Activated naive CD4-positive, alpha-beta T cell treated with anti-CD3 and anti-CD28 coated beads, Interleukin-2, amount 50 U/mL, for 24 hours (primary cell): Measurements from ENCODE around the gene NCKAP5.

Experiments
- H3K27ac Mint-ChIP-seq: one replicate; pipeline ENCODE4 v1.8.0; 2021; ENCODE audit warnings: mild to moderate bottlenecking, mixed read lengths
- H3K27me3 Mint-ChIP-seq: one replicate; pipeline ENCODE4 v1.8.0; 2021; ENCODE audit warnings: mixed read lengths
- H3K36me3 Mint-ChIP-seq: one replicate; pipeline ENCODE4 v1.8.0; 2021; ENCODE audit warnings: mixed read lengths
- H3K4me1 Mint-ChIP-seq: one replicate; pipeline ENCODE4 v1.8.0; 2021; ENCODE audit warnings: mixed read lengths
- H3K4me3 Mint-ChIP-seq: one replicate; pipeline ENCODE4 v1.8.0; 2021; ENCODE audit warnings: mild to moderate bottlenecking, mixed read lengths
- H3K9me3 Mint-ChIP-seq: one replicate; pipeline ENCODE4 v1.8.0; 2021; ENCODE audit warnings: mixed read lengths

Gene NCKAP5

GRCh38 chr2:133448195-133448594, 120.1 kb downstream of the NCKAP5 start:
- H3K36me3 Mint-ChIP-seq = no peaks in the 10 kb centered on the region
- peaks cover 4% of the 10 kb centered on the region for H3K27me3 Mint-ChIP-seq
- peaks cover 4% of the 10 kb centered on the region for H3K9me3 Mint-ChIP-seq
- H3K27ac Mint-ChIP-seq = no peak overlapping the region
- H3K4me1 Mint-ChIP-seq = no peaks in the 10 kb centered on the region
- no peak overlapping the region for H3K4me3 Mint-ChIP-seq

- no peaks in the 10 kb centered on the region for H3K36me3 Mint-ChIP-seq
- H3K9me3 Mint-ChIP-seq = no peaks in the 10 kb centered on the region
- no peak overlapping the region for H3K27ac Mint-ChIP-seq
- no peak overlapping the region for H3K4me3 Mint-ChIP-seq
- H3K4me1 Mint-ChIP-seq = no peaks in the 10 kb centered on the region
- peaks cover 4% of the 10 kb centered on the region for H3K27me3 Mint-ChIP-seq
Measured at GRCh38 chr2:133447303-133447702, 121.0 kb downstream of the NCKAP5 start.

- Mint-ChIP-seq H3K9me3 (no peaks in the 10 kb centered on the region), H3K36me3 (no peaks in the 10 kb centered on the region), H3K27ac (no peak overlapping the region), H3K4me1 (no peaks in the 10 kb centered on the region), H3K4me3 (no peak overlapping the region), H3K27me3 (peaks cover 4% of the 10 kb centered on the region)
Measured at GRCh38 chr2:133444465-133444864, 123.8 kb downstream of the NCKAP5 start.

- no peak overlapping the region for H3K27ac Mint-ChIP-seq
- H3K27me3 Mint-ChIP-seq = peaks cover 4% of the 10 kb centered on the region
- H3K4me3 Mint-ChIP-seq = no peak overlapping the region
- no peaks in the 10 kb centered on the region for H3K9me3 Mint-ChIP-seq
- no peaks in the 10 kb centered on the region for H3K36me3 Mint-ChIP-seq
- no peaks in the 10 kb centered on the region for H3K4me1 Mint-ChIP-seq
Measured at GRCh38 chr2:133442393-133442792, 125.9 kb downstream of the NCKAP5 start.

- no peak overlapping the region for H3K4me3 Mint-ChIP-seq
- no peak overlapping the region for H3K27ac Mint-ChIP-seq
- no peaks in the 10 kb centered on the region for H3K9me3 Mint-ChIP-seq
- no peaks in the 10 kb centered on the region for H3K4me1 Mint-ChIP-seq
- no peaks in the 10 kb centered on the region for H3K36me3 Mint-ChIP-seq
- H3K27me3 Mint-ChIP-seq = no peaks in the 10 kb centered on the region
Measured at GRCh38 chr2:133439565-133439920, 128.7 kb downstream of the NCKAP5 start.

GRCh38 chr2:133438848-133439564, 129.3 kb downstream of the NCKAP5 start:
- no peak overlapping the region for H3K4me3 Mint-ChIP-seq
- no peaks in the 10 kb centered on the region for H3K36me3 Mint-ChIP-seq
- H3K27me3 Mint-ChIP-seq = no peaks in the 10 kb centered on the region
- no peaks in the 10 kb centered on the region for H3K9me3 Mint-ChIP-seq
- no peaks in the 10 kb centered on the region for H3K4me1 Mint-ChIP-seq
- H3K27ac Mint-ChIP-seq = no peak overlapping the region

- Mint-ChIP-seq H3K4me3 (no peak overlapping the region), H3K4me1 (no peaks in the 10 kb centered on the region), H3K27ac (no peak overlapping the region), H3K9me3 (no peaks in the 10 kb centered on the region), H3K36me3 (no peaks in the 10 kb centered on the region), H3K27me3 (no peaks in the 10 kb centered on the region)
Measured at GRCh38 chr2:133438026-133438425, 130.2 kb downstream of the NCKAP5 start.

- no peaks in the 10 kb centered on the region for H3K4me1 Mint-ChIP-seq
- H3K27me3 Mint-ChIP-seq = peaks cover 2% of the 10 kb centered on the region
- no peak overlapping the region for H3K27ac Mint-ChIP-seq
- no peaks in the 10 kb centered on the region for H3K36me3 Mint-ChIP-seq
- no peak overlapping the region for H3K4me3 Mint-ChIP-seq
- no peaks in the 10 kb centered on the region for H3K9me3 Mint-ChIP-seq
Measured at GRCh38 chr2:133437492-133437891, 130.8 kb downstream of the NCKAP5 start.

- Mint-ChIP-seq H3K27ac (no peak overlapping the region), H3K36me3 (no peaks in the 10 kb centered on the region), H3K4me3 (no peak overlapping the region), H3K4me1 (no peaks in the 10 kb centered on the region), H3K9me3 (peaks cover 6% of the 10 kb centered on the region), H3K27me3 (peaks cover 2% of the 10 kb centered on the region)
Measured at GRCh38 chr2:133434959-133435668, 133.1 kb downstream of the NCKAP5 start.

GRCh38 chr2:133433455-133434451, 134.5 kb downstream of the NCKAP5 start:
- no peaks in the 10 kb centered on the region for H3K4me1 Mint-ChIP-seq

GRCh38 chr2:133432778-133433177, 135.5 kb downstream of the NCKAP5 start:
- H3K4me1 Mint-ChIP-seq = no peaks in the 10 kb centered on the region

More at GRCh38 chr2:133433455-133434451, 134.5 kb downstream of the NCKAP5 start:
- Mint-ChIP-seq H3K27me3 (peaks cover 2% of the 10 kb centered on the region), H3K27ac (no peak overlapping the region), H3K4me3 (no peak overlapping the region), H3K9me3 (peaks cover 9% of the 10 kb centered on the region), H3K36me3 (no peaks in the 10 kb centered on the region)

GRCh38 chr2:133431289-133431688, 137.0 kb downstream of the NCKAP5 start:
- H3K36me3 Mint-ChIP-seq = no peaks in the 10 kb centered on the region
- H3K9me3 Mint-ChIP-seq = peaks cover 9% of the 10 kb centered on the region
- peaks cover 2% of the 10 kb centered on the region for H3K27me3 Mint-ChIP-seq
- H3K27ac Mint-ChIP-seq = no peak overlapping the region
- H3K4me3 Mint-ChIP-seq = no peak overlapping the region
- no peaks in the 10 kb centered on the region for H3K4me1 Mint-ChIP-seq

More at GRCh38 chr2:133432778-133433177, 135.5 kb downstream of the NCKAP5 start:
- peaks cover 2% of the 10 kb centered on the region for H3K27me3 Mint-ChIP-seq
- H3K4me3 Mint-ChIP-seq = no peak overlapping the region
- H3K36me3 Mint-ChIP-seq = no peaks in the 10 kb centered on the region
- H3K27ac Mint-ChIP-seq = no peak overlapping the region
- peaks cover 9% of the 10 kb centered on the region for H3K9me3 Mint-ChIP-seq

- H3K4me3 Mint-ChIP-seq = no peak overlapping the region
- H3K9me3 Mint-ChIP-seq = peaks cover 12% of the 10 kb centered on the region
- no peaks in the 10 kb centered on the region for H3K27me3 Mint-ChIP-seq
- H3K36me3 Mint-ChIP-seq = no peaks in the 10 kb centered on the region
- no peaks in the 10 kb centered on the region for H3K4me1 Mint-ChIP-seq
- no peak overlapping the region for H3K27ac Mint-ChIP-seq
Measured at GRCh38 chr2:133426791-133427190, 141.5 kb downstream of the NCKAP5 start.

GRCh38 chr2:133425612-133426011, 142.7 kb downstream of the NCKAP5 start:
- no peaks in the 10 kb centered on the region for H3K36me3 Mint-ChIP-seq
- peaks cover 11% of the 10 kb centered on the region for H3K9me3 Mint-ChIP-seq
- H3K4me1 Mint-ChIP-seq = no peaks in the 10 kb centered on the region
- H3K27ac Mint-ChIP-seq = no peak overlapping the region
- no peak overlapping the region for H3K4me3 Mint-ChIP-seq
- H3K27me3 Mint-ChIP-seq = no peaks in the 10 kb centered on the region

- no peaks in the 10 kb centered on the region for H3K4me1 Mint-ChIP-seq
- no peaks in the 10 kb centered on the region for H3K27me3 Mint-ChIP-seq
- H3K9me3 Mint-ChIP-seq = peaks cover 4% of the 10 kb centered on the region
- H3K4me3 Mint-ChIP-seq = no peak overlapping the region
- H3K36me3 Mint-ChIP-seq = no peaks in the 10 kb centered on the region
- no peak overlapping the region for H3K27ac Mint-ChIP-seq
Measured at GRCh38 chr2:133424876-133425275, 143.4 kb downstream of the NCKAP5 start.
